ENCODE measurements around the gene SH3RF2. TPM values are rescaled to one million over a fixed set of nuclear protein-coding genes. Genes with fewer than 3 reads are reported as not detected.
"Not testable (repeated sequence)": the region's sequence is repeated elsewhere in the genome, so short reads cannot be mapped to it uniquely, and the experiment has no call there.

Gene SH3RF2
- total RNA-seq, 2 experiments from 2014 or later: not detected

- Mint-ChIP-seq H3K27me3 (ENCODE audit: low read depth) (peaks cover 13% of the 10 kb centered on the region), H3K4me3 (no peak overlapping the region), H3K27ac (no peak overlapping the region), H3K4me1 (ENCODE audit: low read depth) (no peaks in the 10 kb centered on the region), H3K36me3 (ENCODE audit: low read depth) (no peaks in the 10 kb centered on the region), H3K9me3 (ENCODE audit: insufficient read depth) (no peaks in the 10 kb centered on the region)
- CTCF ChIA-PET: no interaction called here
- DNase-seq (no peak), ATAC-seq (no peak)
- POLR2A ChIA-PET: no interaction called here
These were observed 23.8 kb downstream of the SH3RF2 start for GRCh38 chr5:145960166-145960565.

- POLR2A ChIA-PET: no interaction called here
- no peak for ATAC-seq
- H3K4me3 Mint-ChIP-seq: no peak overlapping the region
- no peak overlapping the region for H3K27ac Mint-ChIP-seq
- CTCF ChIA-PET: interaction anchor here (0.7 kb wide), 1 partner anchor 240 kb away, joined by 3 read pairs; no protein-coding TSS in a partner anchor
- H3K9me3 Mint-ChIP-seq (ENCODE audit: insufficient read depth): no peaks in the 10 kb centered on the region
- DNase-seq: no peak
- H3K36me3 Mint-ChIP-seq (ENCODE audit: low read depth): no peaks in the 10 kb centered on the region
- no peaks in the 10 kb centered on the region for H3K4me1 Mint-ChIP-seq (ENCODE audit: low read depth)
- H3K27me3 Mint-ChIP-seq (ENCODE audit: low read depth): peaks cover 6% of the 10 kb centered on the region
These were observed 24.6 kb downstream of the SH3RF2 start for GRCh38 chr5:145960848-145961600.

GRCh38 chr5:145962001-145962400 is 25.6 kb downstream of the SH3RF2 start:
- Mint-ChIP-seq H3K27me3 (ENCODE audit: low read depth) (peaks cover 2% of the 10 kb centered on the region), H3K4me3 (no peak overlapping the region), H3K9me3 (ENCODE audit: insufficient read depth) (no peaks in the 10 kb centered on the region), H3K27ac (no peak overlapping the region), H3K36me3 (ENCODE audit: low read depth) (no peaks in the 10 kb centered on the region), H3K4me1 (ENCODE audit: low read depth) (no peaks in the 10 kb centered on the region)
- CTCF ChIA-PET: no interaction called here
- ATAC-seq: no peak
- POLR2A ChIA-PET: no interaction called here
- DNase-seq: no peak

- POLR2A ChIA-PET; H3K4me3 Mint-ChIP-seq; DNase-seq; H3K27me3 Mint-ChIP-seq (ENCODE audit: low read depth); H3K9me3 Mint-ChIP-seq (ENCODE audit: insufficient read depth); ATAC-seq; CTCF ChIA-PET; H3K27ac Mint-ChIP-seq; H3K4me1 Mint-ChIP-seq (ENCODE audit: low read depth); H3K36me3 Mint-ChIP-seq (ENCODE audit: low read depth): not testable (repeated sequence)
These were observed 27.6 kb downstream of the SH3RF2 start for GRCh38 chr5:145964008-145964407.

GRCh38 chr5:145965804-145966203 is 29.4 kb downstream of the SH3RF2 start:
- no peak overlapping the region for H3K27ac Mint-ChIP-seq
- ChIA-PET POLR2A (no interaction called here), CTCF (no interaction called here)
- no peak overlapping the region for H3K4me3 Mint-ChIP-seq
- no peaks in the 10 kb centered on the region for H3K36me3 Mint-ChIP-seq (ENCODE audit: low read depth)
- H3K4me1 Mint-ChIP-seq (ENCODE audit: low read depth): no peaks in the 10 kb centered on the region
- ATAC-seq (no peak), DNase-seq (no peak)
- no peaks in the 10 kb centered on the region for H3K9me3 Mint-ChIP-seq (ENCODE audit: insufficient read depth)
- peaks cover 7% of the 10 kb centered on the region for H3K27me3 Mint-ChIP-seq (ENCODE audit: low read depth)

GRCh38 chr5:145967296-145967695 is 30.9 kb downstream of the SH3RF2 start:
- ChIA-PET POLR2A (no interaction called here), CTCF (no interaction called here)
- H3K4me1 Mint-ChIP-seq (ENCODE audit: low read depth): no peaks in the 10 kb centered on the region
- ATAC-seq (no peak), DNase-seq (no peak)
- H3K9me3 Mint-ChIP-seq (ENCODE audit: insufficient read depth): no peaks in the 10 kb centered on the region
- no peaks in the 10 kb centered on the region for H3K36me3 Mint-ChIP-seq (ENCODE audit: low read depth)
- H3K27ac Mint-ChIP-seq: no peak overlapping the region
- H3K27me3 Mint-ChIP-seq (ENCODE audit: low read depth): peaks cover 7% of the 10 kb centered on the region
- no peak overlapping the region for H3K4me3 Mint-ChIP-seq

- DNase-seq (no peak), ATAC-seq (no peak)
- no peaks in the 10 kb centered on the region for H3K36me3 Mint-ChIP-seq (ENCODE audit: low read depth)
- H3K27me3 Mint-ChIP-seq (ENCODE audit: low read depth): peaks cover 7% of the 10 kb centered on the region
- no peak overlapping the region for H3K27ac Mint-ChIP-seq
- H3K4me3 Mint-ChIP-seq: no peak overlapping the region
- ChIA-PET POLR2A (no interaction called here), CTCF (no interaction called here)
- no peaks in the 10 kb centered on the region for H3K4me1 Mint-ChIP-seq (ENCODE audit: low read depth)
- H3K9me3 Mint-ChIP-seq (ENCODE audit: insufficient read depth): no peaks in the 10 kb centered on the region
These were observed 32.8 kb downstream of the SH3RF2 start for GRCh38 chr5:145968970-145969713.

- DNase-seq (no peak), ATAC-seq (no peak)
- no peaks in the 10 kb centered on the region for H3K9me3 Mint-ChIP-seq (ENCODE audit: insufficient read depth)
- H3K27me3 Mint-ChIP-seq (ENCODE audit: low read depth): peaks cover 7% of the 10 kb centered on the region
- ChIA-PET CTCF (no interaction called here), POLR2A (no interaction called here)
- H3K4me3 Mint-ChIP-seq: no peak overlapping the region
- H3K27ac Mint-ChIP-seq: no peak overlapping the region
- H3K36me3 Mint-ChIP-seq (ENCODE audit: low read depth): no peaks in the 10 kb centered on the region
- no peaks in the 10 kb centered on the region for H3K4me1 Mint-ChIP-seq (ENCODE audit: low read depth)
These were observed 33.3 kb downstream of the SH3RF2 start for GRCh38 chr5:145969714-145970092.

GRCh38 chr5:145971108-145971507 is 34.7 kb downstream of the SH3RF2 start:
- POLR2A ChIA-PET: no interaction called here
- CTCF ChIA-PET: no interaction called here
- Mint-ChIP-seq H3K27ac (no peak overlapping the region), H3K27me3 (ENCODE audit: low read depth) (peaks cover 7% of the 10 kb centered on the region), H3K4me1 (ENCODE audit: low read depth) (no peaks in the 10 kb centered on the region), H3K4me3 (no peak overlapping the region), H3K9me3 (ENCODE audit: insufficient read depth) (no peaks in the 10 kb centered on the region), H3K36me3 (ENCODE audit: low read depth) (no peaks in the 10 kb centered on the region)
- ATAC-seq (no peak), DNase-seq (no peak)

- POLR2A ChIA-PET: no interaction called here
- Mint-ChIP-seq H3K9me3 (ENCODE audit: insufficient read depth) (no peaks in the 10 kb centered on the region), H3K4me3 (no peak overlapping the region), H3K27me3 (ENCODE audit: low read depth) (peaks cover 7% of the 10 kb centered on the region), H3K4me1 (ENCODE audit: low read depth) (no peaks in the 10 kb centered on the region), H3K36me3 (ENCODE audit: low read depth) (no peaks in the 10 kb centered on the region), H3K27ac (no peak overlapping the region)
- CTCF ChIA-PET: no interaction called here
- ATAC-seq: no peak
- DNase-seq: no peak
These were observed 35.3 kb downstream of the SH3RF2 start for GRCh38 chr5:145971701-145972100.

- no peak overlapping the region for H3K27ac Mint-ChIP-seq
- POLR2A ChIA-PET: no interaction called here
- no peak for DNase-seq
These were observed 38.6 kb downstream of the SH3RF2 start for GRCh38 chr5:145975001-145975360.

GRCh38 chr5:145975361-145976066 is 39.1 kb downstream of the SH3RF2 start:
- H3K27ac Mint-ChIP-seq: no peak overlapping the region
- no peaks in the 10 kb centered on the region for H3K4me1 Mint-ChIP-seq (ENCODE audit: low read depth)
- H3K36me3 Mint-ChIP-seq (ENCODE audit: low read depth): no peaks in the 10 kb centered on the region
- H3K27me3 Mint-ChIP-seq (ENCODE audit: low read depth): peaks cover under 1% of the 10 kb centered on the region
- ATAC-seq (no peak), DNase-seq (no peak)
- H3K9me3 Mint-ChIP-seq (ENCODE audit: insufficient read depth): no peaks in the 10 kb centered on the region
- CTCF ChIA-PET: no interaction called here
- H3K4me3 Mint-ChIP-seq: no peak overlapping the region
- POLR2A ChIA-PET: no interaction called here

More at GRCh38 chr5:145975001-145975360, 38.6 kb downstream of the SH3RF2 start:
- CTCF ChIA-PET: no interaction called here
- ATAC-seq: no peak
- H3K4me1 Mint-ChIP-seq (ENCODE audit: low read depth): no peaks in the 10 kb centered on the region
- no peaks in the 10 kb centered on the region for H3K36me3 Mint-ChIP-seq (ENCODE audit: low read depth)
- peaks cover 3% of the 10 kb centered on the region for H3K27me3 Mint-ChIP-seq (ENCODE audit: low read depth)
- no peak overlapping the region for H3K4me3 Mint-ChIP-seq
- no peaks in the 10 kb centered on the region for H3K9me3 Mint-ChIP-seq (ENCODE audit: insufficient read depth)

Data from activated CD8-positive, alpha-beta T cell treated with anti-CD3 and anti-CD28 coated beads, Interleukin-2, amount 10 ng/mL, durations not matched to agents 7 days and 5 days (primary cell).